Dendritic cell treated with granulocyte-macrophage colony-stimulating factor and Interleukin-4, amounts not matched to agents 40 ng/mL and 50 ng/mL, for 4 days (primary cell): Measurements from ENCODE around the gene PSG2.
"Not testable (repeated sequence)": the region's sequence is repeated elsewhere in the genome, so short reads cannot be mapped to it uniquely, and the experiment has no call there.

Source experiments
- H3K27ac Mint-ChIP-seq: one replicate; pipeline ENCODE4 v1.8.0; 2022; ENCODE audit warnings: mild to moderate bottlenecking, mixed read lengths
- H3K27me3 Mint-ChIP-seq: one replicate; pipeline ENCODE4 v1.8.0; 2022; ENCODE audit warnings: mild to moderate bottlenecking, mixed read lengths
- H3K36me3 Mint-ChIP-seq: one replicate; pipeline ENCODE4 v1.8.0; 2022; ENCODE audit warnings: low read depth, mixed read lengths
- H3K4me1 Mint-ChIP-seq: one replicate; pipeline ENCODE4 v1.8.0; 2022; ENCODE audit warnings: low read depth, mixed read lengths
- H3K4me3 Mint-ChIP-seq: one replicate; pipeline ENCODE4 v1.8.0; 2022; ENCODE audit warnings: mild to moderate bottlenecking, moderate library complexity, mixed read lengths
- H3K9me3 Mint-ChIP-seq: one replicate; pipeline ENCODE4 v1.8.0; 2022; ENCODE audit warnings: mixed read lengths
- intact Hi-C: fragments of 100-400 bp; cut with micrococcal nuclease; formaldehyde crosslinking; loops from one replicate; pipeline ENCODE4 v1.15.0; 2022

The PSG2 gene

DNA sequence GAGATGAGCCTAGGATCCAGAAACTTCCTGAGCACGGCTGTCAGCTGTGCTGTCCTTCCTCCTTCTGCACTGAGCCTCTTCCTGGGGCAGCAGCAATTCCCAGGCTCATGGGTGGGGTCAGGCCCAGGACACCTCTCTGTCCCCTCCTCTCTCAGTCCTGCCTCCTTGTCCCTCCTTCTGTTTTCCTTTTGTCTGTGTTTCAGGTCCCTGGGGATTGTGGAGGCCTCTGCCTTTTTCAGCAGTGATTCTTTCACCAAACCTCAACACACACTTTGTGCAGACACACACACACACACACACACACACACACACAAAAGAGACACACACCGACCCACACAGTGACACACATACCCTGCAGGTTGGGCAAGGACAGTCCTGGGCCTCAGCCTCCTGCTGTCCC, at the start of gene PSG2:
TSS of gene PSG2 (minus strand) at position 101 of the 400 bp plus-strand sequence. CDS start 132 bp downstream, outside the sequence.
- H3K9me3 Mint-ChIP-seq, H3K36me3 Mint-ChIP-seq, H3K4me3 Mint-ChIP-seq, H3K27me3 Mint-ChIP-seq, H3K4me1 Mint-ChIP-seq, H3K27ac Mint-ChIP-seq, intact Hi-C loops: not testable (repeated sequence)

DNA sequence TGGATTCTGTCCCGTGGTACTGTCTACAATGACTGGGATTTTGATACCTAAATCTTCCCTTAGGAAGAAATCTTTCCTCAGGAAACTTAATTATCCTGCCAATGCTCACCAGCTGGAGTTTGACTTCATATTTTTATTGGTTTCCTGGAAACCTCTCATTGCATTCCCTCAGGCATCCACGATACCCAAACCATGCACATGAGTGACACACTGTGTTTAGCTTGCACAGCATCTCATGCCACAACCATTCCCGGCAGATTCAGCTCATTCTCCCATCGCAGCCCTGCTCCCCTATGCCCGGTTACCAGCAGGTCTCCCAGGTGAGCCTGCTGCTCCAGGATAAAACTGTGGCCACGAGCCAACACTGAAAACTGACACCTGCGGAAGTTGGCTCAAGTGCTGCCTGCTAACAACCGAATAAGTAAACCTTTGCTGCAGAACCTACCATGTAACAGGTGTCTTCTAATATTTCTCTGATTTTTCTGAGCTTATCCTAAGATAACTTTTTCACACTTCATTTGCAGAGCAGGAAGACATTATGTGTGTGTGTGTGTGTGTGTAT, 48.9 kb upstream of the PSG2 start:
- H3K4me3 Mint-ChIP-seq, H3K36me3 Mint-ChIP-seq, H3K9me3 Mint-ChIP-seq, H3K4me1 Mint-ChIP-seq, H3K27ac Mint-ChIP-seq, intact Hi-C loops, H3K27me3 Mint-ChIP-seq: not testable (repeated sequence)

GRCh38 chr19:43129197-43129596, 46.7 kb upstream of the PSG2 start:
- H3K27ac Mint-ChIP-seq, H3K27me3 Mint-ChIP-seq, intact Hi-C loops, H3K9me3 Mint-ChIP-seq, H3K4me3 Mint-ChIP-seq, H3K36me3 Mint-ChIP-seq, H3K4me1 Mint-ChIP-seq: not testable (repeated sequence)

DNA sequence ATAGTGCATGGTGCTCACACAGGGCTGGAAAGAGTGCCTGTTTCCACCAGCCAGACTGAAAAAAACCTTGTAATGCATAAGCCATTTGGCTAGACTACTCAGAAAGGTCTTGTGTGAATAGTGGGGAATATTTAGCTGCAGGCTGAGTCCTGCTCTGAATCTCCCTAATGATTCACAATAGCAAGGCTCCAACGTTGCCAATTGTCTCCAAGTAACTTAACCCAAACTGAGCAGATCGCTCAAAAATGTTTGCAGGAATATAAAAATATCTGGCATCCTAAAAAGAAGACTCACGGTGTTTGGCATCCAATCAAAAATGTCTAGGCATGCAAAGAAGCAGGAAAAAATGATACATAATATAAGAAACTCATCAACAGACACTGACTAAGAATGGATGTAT, 44.8 kb upstream of the PSG2 start:
- H3K27me3 Mint-ChIP-seq, H3K27ac Mint-ChIP-seq, H3K4me1 Mint-ChIP-seq, H3K9me3 Mint-ChIP-seq, H3K4me3 Mint-ChIP-seq, H3K36me3 Mint-ChIP-seq, intact Hi-C loops: not testable (repeated sequence)

- intact Hi-C loops: no loop called here
- H3K27ac Mint-ChIP-seq: no peak overlapping the region
- H3K4me3 Mint-ChIP-seq: no peak overlapping the region
- H3K36me3 Mint-ChIP-seq: no peaks in the 10 kb centered on the region
- no peaks in the 10 kb centered on the region for H3K27me3 Mint-ChIP-seq
- no peaks in the 10 kb centered on the region for H3K9me3 Mint-ChIP-seq
- no peaks in the 10 kb centered on the region for H3K4me1 Mint-ChIP-seq
Measured at GRCh38 chr19:43126720-43127119, 44.2 kb upstream of the PSG2 start.

GRCh38 chr19:43124360-43124759, 41.9 kb upstream of the PSG2 start:
- Mint-ChIP-seq H3K27me3 (no peaks in the 10 kb centered on the region), H3K4me1 (no peaks in the 10 kb centered on the region), H3K27ac (no peak overlapping the region), H3K4me3 (no peak overlapping the region), H3K9me3 (peaks cover 5% of the 10 kb centered on the region), H3K36me3 (no peaks in the 10 kb centered on the region)
- intact Hi-C loops: no loop called here

DNA sequence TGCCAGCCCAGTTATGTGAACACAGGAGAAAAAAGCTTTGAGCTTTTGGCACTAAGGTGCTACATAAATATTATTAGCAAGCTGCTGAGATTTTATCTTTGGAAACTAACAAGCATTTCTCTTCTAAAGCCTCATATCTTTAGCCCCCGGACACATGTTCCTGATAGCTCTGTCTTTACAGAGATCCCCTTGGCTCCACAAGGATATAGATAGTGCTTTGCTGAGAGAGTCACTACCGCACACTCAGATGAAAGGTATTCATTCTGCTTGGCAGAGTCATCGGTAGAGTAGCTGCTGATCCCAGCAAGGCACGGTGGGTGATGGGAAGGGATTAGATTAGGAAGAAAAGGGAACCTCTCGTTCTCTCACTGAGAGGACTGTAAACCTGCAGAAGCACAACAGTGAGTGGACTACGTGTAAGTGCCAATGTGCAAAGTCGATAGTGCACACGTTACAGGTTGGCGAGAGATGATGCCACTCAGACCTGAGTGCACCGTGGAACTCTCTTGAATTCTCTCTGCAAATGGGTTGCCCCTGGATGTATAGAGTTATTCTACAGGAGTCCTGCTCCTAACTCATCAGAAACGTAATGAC, 38.0 kb upstream of the PSG2 start:
- H3K27ac Mint-ChIP-seq, H3K27me3 Mint-ChIP-seq, H3K4me1 Mint-ChIP-seq, H3K36me3 Mint-ChIP-seq, intact Hi-C loops, H3K4me3 Mint-ChIP-seq: not testable (repeated sequence)
- peaks cover 20% of the 10 kb centered on the region for H3K9me3 Mint-ChIP-seq

- H3K4me3 Mint-ChIP-seq, H3K4me1 Mint-ChIP-seq, H3K36me3 Mint-ChIP-seq, H3K27me3 Mint-ChIP-seq, H3K27ac Mint-ChIP-seq, intact Hi-C loops: not testable (repeated sequence)
- H3K9me3 Mint-ChIP-seq: peaks cover 30% of the 10 kb centered on the region
Measured at GRCh38 chr19:43119526-43119925, 37.0 kb upstream of the PSG2 start.

DNA sequence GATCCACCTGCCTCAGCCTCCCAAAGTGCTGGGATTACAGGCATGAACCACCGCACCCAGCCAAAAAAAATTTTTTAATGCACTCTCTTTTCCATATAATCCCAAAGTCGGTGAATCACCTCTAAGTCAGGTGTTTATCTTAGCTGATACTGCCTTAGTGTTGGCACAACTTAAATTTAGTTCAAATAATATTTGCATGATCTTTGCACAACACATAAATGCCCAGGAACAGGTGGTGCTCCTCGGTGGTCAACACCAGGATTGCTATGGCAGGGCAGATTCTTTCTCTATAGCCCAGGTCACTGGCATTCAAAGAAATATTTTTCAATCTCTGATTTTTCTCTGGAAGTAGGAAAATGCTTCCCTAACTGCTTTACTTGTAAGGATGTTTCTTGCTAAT, 33.9 kb upstream of the PSG2 start:
- H3K27me3 Mint-ChIP-seq, H3K4me3 Mint-ChIP-seq, intact Hi-C loops, H3K36me3 Mint-ChIP-seq, H3K27ac Mint-ChIP-seq, H3K4me1 Mint-ChIP-seq: not testable (repeated sequence)
- H3K9me3 Mint-ChIP-seq: peaks cover 47% of the 10 kb centered on the region

- peaks cover 43% of the 10 kb centered on the region for H3K9me3 Mint-ChIP-seq
- H3K27me3 Mint-ChIP-seq, H3K4me1 Mint-ChIP-seq, H3K36me3 Mint-ChIP-seq, intact Hi-C loops, H3K27ac Mint-ChIP-seq, H3K4me3 Mint-ChIP-seq: not testable (repeated sequence)
Measured at GRCh38 chr19:43115548-43115947, 33.0 kb upstream of the PSG2 start.

DNA sequence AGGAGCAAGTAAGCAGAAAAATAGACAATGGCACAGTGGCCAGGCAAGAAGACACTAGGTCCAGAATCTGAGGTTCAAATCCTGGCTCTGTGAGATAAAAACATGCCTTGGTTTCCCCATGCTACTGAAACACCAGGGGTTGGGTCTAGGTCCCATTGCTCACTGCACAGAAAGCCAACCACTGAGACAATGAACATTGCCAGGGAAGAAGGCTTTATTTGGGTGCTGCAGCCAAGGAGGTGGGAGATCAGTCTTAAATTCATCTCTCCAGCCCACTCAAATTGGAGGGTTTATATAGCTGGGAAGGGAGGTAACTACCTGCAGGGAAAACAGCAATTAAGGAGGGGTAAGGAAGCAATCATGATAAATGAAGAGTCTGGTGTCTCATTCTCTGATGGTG, 32.6 kb upstream of the PSG2 start:
- H3K27ac Mint-ChIP-seq, H3K4me3 Mint-ChIP-seq, H3K27me3 Mint-ChIP-seq, intact Hi-C loops, H3K36me3 Mint-ChIP-seq, H3K4me1 Mint-ChIP-seq: not testable (repeated sequence)
- H3K9me3 Mint-ChIP-seq: peaks cover 42% of the 10 kb centered on the region

GRCh38 chr19:43114626-43115025, 32.1 kb upstream of the PSG2 start:
- H3K9me3 Mint-ChIP-seq: peaks cover 42% of the 10 kb centered on the region
- H3K4me3 Mint-ChIP-seq, intact Hi-C loops, H3K27ac Mint-ChIP-seq, H3K27me3 Mint-ChIP-seq, H3K4me1 Mint-ChIP-seq, H3K36me3 Mint-ChIP-seq: not testable (repeated sequence)

DNA sequence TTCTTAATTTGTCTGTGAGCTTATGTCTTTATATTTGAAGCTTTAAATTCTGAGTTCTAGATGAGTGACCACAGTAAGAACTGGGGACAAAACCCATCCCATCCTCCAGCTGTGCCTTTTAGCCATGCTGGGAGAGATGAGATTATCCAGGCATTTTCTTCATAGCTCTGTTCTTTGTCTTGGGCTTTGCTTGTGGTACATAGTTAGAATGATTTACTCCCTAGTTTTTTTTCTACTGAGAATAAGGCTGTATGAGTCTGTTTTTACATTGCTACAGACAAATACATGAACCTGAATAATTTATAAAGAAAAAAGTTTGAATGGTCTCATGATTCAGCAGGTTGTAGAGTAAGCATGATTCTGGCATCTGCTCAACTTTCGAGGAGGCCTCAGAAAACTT, 24.9 kb upstream of the PSG2 start:
- H3K27ac Mint-ChIP-seq, H3K4me3 Mint-ChIP-seq, H3K27me3 Mint-ChIP-seq, H3K4me1 Mint-ChIP-seq, H3K36me3 Mint-ChIP-seq, intact Hi-C loops: not testable (repeated sequence)
- peaks cover 29% of the 10 kb centered on the region for H3K9me3 Mint-ChIP-seq

DNA sequence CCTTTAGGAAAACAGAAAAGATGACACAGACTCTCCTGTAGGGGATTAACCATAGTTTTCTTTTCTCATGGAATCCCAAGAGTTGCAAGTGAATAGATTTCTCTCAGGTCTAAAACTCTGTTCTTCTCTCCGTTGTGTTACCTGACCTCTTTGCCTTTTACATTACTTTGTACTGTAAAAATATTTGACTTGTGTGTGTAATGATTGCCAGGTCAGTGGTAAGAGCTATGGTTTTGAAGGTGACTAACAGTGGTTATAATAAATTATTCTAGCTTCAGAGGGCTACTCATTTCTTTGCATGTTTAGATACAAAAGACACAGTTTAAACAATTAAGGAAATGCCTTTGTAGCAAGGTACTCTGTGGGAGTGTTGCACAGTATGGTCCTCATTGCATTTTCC, 23.0 kb upstream of the PSG2 start:
- Mint-ChIP-seq H3K4me3 (no peak overlapping the region), H3K4me1 (no peaks in the 10 kb centered on the region), H3K9me3 (peaks cover 37% of the 10 kb centered on the region), H3K27me3 (no peaks in the 10 kb centered on the region), H3K27ac (no peak overlapping the region), H3K36me3 (no peaks in the 10 kb centered on the region)
- intact Hi-C loops: no loop called here

- H3K4me1 Mint-ChIP-seq, H3K36me3 Mint-ChIP-seq, intact Hi-C loops, H3K27ac Mint-ChIP-seq, H3K4me3 Mint-ChIP-seq, H3K27me3 Mint-ChIP-seq: not testable (repeated sequence)
- H3K9me3 Mint-ChIP-seq: peaks cover 37% of the 10 kb centered on the region
Measured at GRCh38 chr19:43104215-43104850, 21.8 kb upstream of the PSG2 start.
